H1 (cell line): Measurements from ENCODE around the gene FSCN2. TPM values are rescaled to one million over a fixed set of nuclear protein-coding genes. Genes with fewer than 3 reads are reported as not detected.

ENCODE experiments used
- ATF2 ChIP-seq: IDR thresholded peaks from 2 replicates; pipeline ENCODE4 v1.6.1; 2012; ENCODE audit warnings: low read length, inconsistent platforms
- CHD2 ChIP-seq: IDR thresholded peaks from 2 replicates; pipeline ENCODE4 v1.6.1; 2012; ENCODE audit warnings: low read length, improper control_type of control experiment
- CHD7 ChIP-seq: fragments of 300-600 bp; sonication (generic); IDR thresholded peaks from 2 replicates; pipeline ENCODE4 v1.7.1; 2012; ENCODE audit warnings: low read length, moderate library complexity, mild to moderate bottlenecking, inconsistent platforms; ENCODE audit not compliant: insufficient replicate concordance
- JUN ChIP-seq: IDR thresholded peaks from 2 replicates; pipeline ENCODE4 v1.6.1; 2011; ENCODE audit warnings: low read depth, mild to moderate bottlenecking, improper control_type of control experiment, low read length
- NANOG ChIP-seq: IDR thresholded peaks from 2 replicates; pipeline ENCODE4 v1.6.1; 2011; ENCODE audit warnings: low read length, low read depth, mild to moderate bottlenecking, inconsistent platforms; ENCODE audit not compliant: insufficient read depth, poor library complexity, severe bottlenecking
- NRF1 ChIP-seq: IDR thresholded peaks from 2 replicates; pipeline ENCODE4 v1.6.1; 2011; ENCODE audit warnings: mild to moderate bottlenecking, low read depth, low read length, improper control_type of control experiment
- POLR2A ChIP-seq, 2 experiments: IDR thresholded peaks; 1 replicate in 1 of 2; 2 replicates in 1 of 2; pipeline ENCODE4 v1.6.1; 2011; ENCODE audit warnings: low read depth in 2 of 2, low read length in 2 of 2, mild to moderate bottlenecking in 2 of 2; ENCODE audit errors: control extremely low read depth in 1 of 2
- RXRA ChIP-seq: IDR thresholded peaks from 2 replicates; pipeline ENCODE4 v1.6.1; 2011; ENCODE audit warnings: low read depth, mild to moderate bottlenecking, low read length, moderate library complexity; ENCODE audit not compliant: insufficient read depth
- TCF12 ChIP-seq: IDR thresholded peaks from 2 replicates; pipeline ENCODE4 v1.6.1; 2011; ENCODE audit warnings: low read depth, mild to moderate bottlenecking, low read length
- ZNF274 ChIP-seq: IDR thresholded peaks from 2 replicates; pipeline ENCODE4 v1.7.0; 2012; ENCODE audit warnings: low read length, borderline replicate concordance; ENCODE audit errors: extremely low read depth
- polyA plus RNA-seq, 7 experiments: library from polyadenylated mRNA; depleted of rRNA in 3 of 7; stranded (reverse) in 5 of 7; unstranded in 2 of 7; fragments of >200 nt in 5 of 7; fragments of 200-250 nt in 2 of 7; gene quantifications; 1 replicate in 5 of 7; 2 replicates in 1 of 7; 4 replicates in 1 of 7; pipeline versions ENCODE4 v1.2.1 to v1.2.3, GENCODE V29; 2011 to 2013; ENCODE audit warnings: missing spikeins in 2 of 7, mixed read lengths in 2 of 7
- total RNA-seq: library from RNA; stranded (reverse); fragmentation: NEBNext Ultra II Directional; extraction: Animal tissue kit (Norgen Biotek cat#: 25700); gene quantifications from 2 replicates; pipeline ENCODE4 v1.2.1, GENCODE V29; 2021

FSCN2 gene
- total and polyA plus RNA-seq, 2 of the 8 experiments (the other 6 are each of a cell fraction or from before 2014, with no cell fraction given) = 0.18 to 0.30 TPM

GRCh38 chr17:81567191-81567590 lies 39.0 kb downstream of the FSCN2 start (continued):
- TF ChIP-seq CHD7 = no peak
- no peak for TF ChIP-seq CHD2
- no peak for TF ChIP-seq ATF2
- no peak for TF ChIP-seq ZNF274
- no peak for TF ChIP-seq RXRA
- no peak for TF ChIP-seq TCF12
- no peak for TF ChIP-seq JUN
- no peak for TF ChIP-seq POLR2A (IDR thresholded peaks at IDR 0.05; ENCODE audit: control extremely low read depth in 1 of 2, low read depth in 2 of 2, low read length in 2 of 2)
- no peak for TF ChIP-seq NANOG
- no peak for TF ChIP-seq NRF1
